GM12878 (cell line): Measurements from ENCODE around the gene ZNF692. TPM values are rescaled to one million over a fixed set of nuclear protein-coding genes. Genes with fewer than 3 reads are reported as not detected.
A peak's percentile ranks its signal among the peaks of the same experiment; 100 is the strongest.

Experiments used
- ATAC-seq: fragments of 200-7000 bp; cut with Tn5 transposase; 3 replicates; pipeline ENCODE4 v1.9.1; 2020; ENCODE audit warnings: mild to moderate bottlenecking, moderate library complexity
- BruUV-seq: library from RNA; stranded (reverse); fragments of 400-500 nt; replicated peaks from 2 replicates; lab custom pipeline; 2021; lab: Mats Ljungman, UMichigan
- CTCF ChIA-PET: fragments of 300-600 bp; sonication (Branson Sonifier 250); formaldehyde crosslinking; extraction: SDS; loops from one replicate; lab custom pipeline; 2021; ENCODE audit warnings: inconsistent platforms; lab: Yijun Ruan, JAX
- POLR2A ChIA-PET: fragments of 350-600 bp; formaldehyde crosslinking; extraction: SDS; loops from one replicate; lab custom pipeline; 2021; ENCODE audit warnings: inconsistent platforms; lab: Charles Lee
- RAD21 ChIA-PET: fragments of 300-600 bp; sonication (Branson Sonifier 250); formaldehyde crosslinking; loops from one replicate; lab custom pipeline; 2023; ENCODE audit warnings: antibody characterized with exemption; ENCODE audit not compliant: unreplicated experiment; lab: Charles Lee
- SMC1A ChIA-PET: fragments of 300-600 bp; sonication (Branson Sonifier 250); formaldehyde crosslinking; loops from one replicate; lab custom pipeline; 2023; ENCODE audit not compliant: unreplicated experiment, uncharacterized antibody; lab: Charles Lee
- DNase-seq: peaks from one replicate; pipeline ENCODE4 v3.0.0-alpha.2; 2011; ENCODE audit warnings: low read depth, low spot score
- FAIRE-seq: peaks from 3 replicates; lab custom pipeline; 2011; peaks lifted over from hg19 to GRCh38; lab: Jason Lieb, UNC
- H2AFZ ChIP-seq: 2 replicates; pipeline ENCODE4 v1.6.0; 2011; ENCODE audit warnings: low read depth, low read length, control low read depth; ENCODE audit not compliant: control insufficient read depth
- H3K27ac ChIP-seq: 2 replicates; pipeline ENCODE4 v1.5.1; 2011; ENCODE audit warnings: control low read depth; ENCODE audit not compliant: control insufficient read depth, insufficient read depth
- H3K27me3 ChIP-seq, 2 experiments: replicated peaks in 1 of 2; 2 replicates each; pipeline versions ENCODE4 v1.6.0 to v1.6.1; 2011; ENCODE audit warnings: low read length in 1 of 2; ENCODE audit not compliant: control insufficient read depth in 2 of 2, insufficient read depth in 2 of 2
- H3K36me3 ChIP-seq, 2 experiments: 2 replicates each; pipeline ENCODE4 v1.5.1; 2011; ENCODE audit warnings: low read length in 1 of 2; ENCODE audit not compliant: control insufficient read depth in 2 of 2, insufficient read depth in 2 of 2
- H3K4me1 ChIP-seq: 2 replicates; pipeline ENCODE4 v1.6.1; 2011; ENCODE audit warnings: mild to moderate bottlenecking, low read length, moderate library complexity, mixed read lengths; ENCODE audit not compliant: control insufficient read depth, insufficient read depth
- H3K4me2 ChIP-seq: 2 replicates; pipeline ENCODE4 v1.6.0; 2011; ENCODE audit warnings: control low read depth; ENCODE audit not compliant: control insufficient read depth, insufficient read depth
- H3K4me3 ChIP-seq: fragments of 200-600 bp; sonication (generic); 2 replicates; pipeline ENCODE4 v1.5.1; 2016
- H3K79me2 ChIP-seq: 2 replicates; pipeline ENCODE4 v1.6.0; 2011; ENCODE audit warnings: low read length; ENCODE audit not compliant: control insufficient read depth, insufficient read depth
- H3K9ac ChIP-seq: 2 replicates; pipeline ENCODE4 v1.8.0; 2011; ENCODE audit warnings: low read length, control low read depth, mixed read lengths; ENCODE audit not compliant: control insufficient read depth, insufficient read depth
- H3K9me3 ChIP-seq: replicated peaks from 3 replicates; pipeline ENCODE4 v1.5.1; 2011; ENCODE audit warnings: mild to moderate bottlenecking, low read length; ENCODE audit not compliant: control insufficient read depth, insufficient read depth
- H4K20me1 ChIP-seq: 2 replicates; pipeline ENCODE4 v1.6.0; 2011; ENCODE audit not compliant: control insufficient read depth, insufficient read depth
- BCL11A ChIP-seq: IDR thresholded peaks from 2 replicates; pipeline ENCODE4 v1.6.1; 2011; ENCODE audit warnings: low read depth, low read length
- CHD4 ChIP-seq: fragments of 200-600 bp; sonication (generic); IDR thresholded peaks from 2 replicates; pipeline ENCODE4 v1.6.1; 2016; ENCODE audit warnings: mild to moderate bottlenecking
- ELK1 ChIP-seq: IDR thresholded peaks from 2 replicates; pipeline ENCODE4 v1.6.1; 2012; ENCODE audit warnings: low read depth, low read length, improper control_type of control experiment
- FOXM1 ChIP-seq: IDR thresholded peaks from 2 replicates; pipeline ENCODE4 v1.6.1; 2012; ENCODE audit warnings: low read depth, mild to moderate bottlenecking, inconsistent platforms, low read length, moderate library complexity
- GABPA ChIP-seq: IDR thresholded peaks from 2 replicates; pipeline ENCODE4 v1.6.1; 2014; ENCODE audit warnings: antibody characterized with exemption, low read depth, mild to moderate bottlenecking, inconsistent platforms
- KAT2A ChIP-seq: conservative IDR thresholded peaks from 2 replicates; pipeline ENCODE4 v1.6.1; 2011; ENCODE audit warnings: low read depth, low read length; ENCODE audit not compliant: control insufficient read depth
- NFYB ChIP-seq: IDR thresholded peaks from 2 replicates; pipeline ENCODE4 v1.6.1; 2011; ENCODE audit warnings: low read depth, mild to moderate bottlenecking, low read length, improper control_type of control experiment, moderate library complexity; ENCODE audit not compliant: insufficient read depth
- NR2C1 ChIP-seq: fragments of 450-650 bp; IDR thresholded peaks from 2 replicates; pipeline ENCODE4 v1.6.1; 2017; ENCODE audit warnings: antibody characterized with exemption, mild to moderate bottlenecking, moderate library complexity
- NR2F1 ChIP-seq: fragments of 450-650 bp; conservative IDR thresholded peaks from 2 replicates; pipeline ENCODE4 v1.6.1; 2017; ENCODE audit warnings: mild to moderate bottlenecking
- RFX5 ChIP-seq: IDR thresholded peaks from 2 replicates; pipeline ENCODE4 v1.6.1; 2011; ENCODE audit warnings: low read depth, low read length, improper control_type of control experiment
- SMARCA5 ChIP-seq: fragments of 450-650 bp; IDR thresholded peaks from 2 replicates; pipeline ENCODE4 v1.6.1; 2017; ENCODE audit warnings: mild to moderate bottlenecking
- SMC3 ChIP-seq: IDR thresholded peaks from 2 replicates; pipeline ENCODE4 v1.6.1; 2011; ENCODE audit warnings: low read length, improper control_type of control experiment, borderline replicate concordance
- TBL1XR1 ChIP-seq: IDR thresholded peaks from 2 replicates; pipeline ENCODE4 v1.6.1; 2012; ENCODE audit warnings: low read depth, low read length, improper control_type of control experiment
- USF2 ChIP-seq: IDR thresholded peaks from 2 replicates; pipeline ENCODE4 v1.6.1; 2011; ENCODE audit warnings: low read depth, low read length, improper control_type of control experiment, borderline replicate concordance
- ZNF274 ChIP-seq: IDR thresholded peaks from one replicate; pipeline ENCODE4 v1.8.0; 2011; ENCODE audit not compliant: insufficient read length, insufficient read depth
- WGBS: methylation state at CpG from one replicate; pipeline ENCODE4 v1.1.6; 2016; ENCODE audit warnings: low lambda C conversion rate; ENCODE audit not compliant: insufficient replicate concordance, insufficient coverage; ENCODE audit errors: missing lambda C conversion rate; 5-methylcytosine and 5-hydroxymethylcytosine counted together
- in situ Hi-C: fragments of 300-500 bp; cut with MboI; formaldehyde crosslinking; loops from 9 replicates; pipeline ENCODE4 v1.14.3; 2018; ENCODE audit warnings: mixed read lengths
- intact Hi-C: fragments of 100-400 bp; cut with micrococcal nuclease; formaldehyde crosslinking; loops from one replicate; pipeline ENCODE4 v1.14.2; 2022; ENCODE audit not compliant: unreplicated experiment
- polyA plus RNA-seq, 11 experiments: library from polyadenylated mRNA; depleted of rRNA in 4 of 11; unstranded in 6 of 11; stranded (reverse) in 5 of 11; fragments of >200 nt; fragmentation: Nextera tagmentation in 4 of 11; fragmentation: Illumina TruSeq in 1 of 11; extraction: Ambion mirVana in 4 of 11; extraction: Trizol in 1 of 11; gene quantifications; 1 replicate in 1 of 11; 2 replicates in 10 of 11; pipeline versions ENCODE4 v1.2.1 to v1.2.3, GENCODE V29; 2011 to 2016; ENCODE audit warnings: inconsistent platforms in 2 of 11, missing spikeins in 2 of 11, low read depth in 1 of 11
- total RNA-seq, 4 experiments: library from RNA; depleted of rRNA in 3 of 4; stranded (reverse); fragments of >200 nt in 3 of 4; fragmentation: Illumina TruSeq in 1 of 4; extraction: Trizol in 1 of 4; gene quantifications; 2 replicates each; pipeline versions ENCODE4 v1.2.1 to v1.2.3, GENCODE V29; 2013 to 2021
- TF ChIP-seq, protein P1 (sequence below): fragments of 450-650 bp; IDR thresholded peaks from 2 replicates; pipeline ENCODE4 v1.6.1; 2016; ENCODE audit warnings: mild to moderate bottlenecking
- TF ChIP-seq, protein P2 (sequence below): fragments of 150-350 bp; IDR thresholded peaks from 2 replicates; pipeline ENCODE4 v1.6.1; 2016; ENCODE audit warnings: low read depth, low read length

The ZNF692 gene
- total and polyA plus RNA-seq, 10 of the 15 experiments (the other 5 are each of a cell fraction or from before 2014, with no cell fraction given), result 5.3 to 76.6 (median 36.9) TPM

DNA sequence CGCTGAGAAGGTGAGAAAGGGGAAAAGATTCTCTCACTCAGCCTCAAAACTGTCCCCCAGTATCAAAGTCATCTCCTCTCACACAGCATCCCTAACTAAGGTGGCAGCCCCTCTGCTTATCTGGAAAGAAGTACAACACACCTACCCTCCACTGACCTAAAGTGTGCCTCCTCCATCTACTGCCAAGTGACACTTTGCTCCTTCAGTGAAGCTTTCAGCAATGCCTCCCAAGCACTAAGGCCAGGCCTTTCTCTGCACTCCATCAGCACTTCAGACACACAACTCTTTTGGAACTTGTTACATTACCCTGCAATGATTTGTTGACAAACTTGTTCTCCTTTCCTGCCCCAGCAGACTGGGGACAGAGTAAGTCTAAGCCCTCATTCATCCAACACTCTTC is 34.6 kb downstream of the ZNF692 start:
- ChIA-PET POLR2A (interaction anchor here (5.2 kb wide), 1 partner anchor 14 kb away, joined by 83 read pairs; the partner anchor contains the start of gene ZNF672), RAD21 (no interaction called here), SMC1A (interaction anchor here (2.9 kb wide), 1 partner anchor 18 kb away, joined by 12 read pairs; no protein-coding TSS in a partner anchor), CTCF (interaction anchor here (1.9 to 5.2 kb wide), 2 partner anchors 13 to 17 kb away, joined by 6 to 79 read pairs; partner anchors contain the start of gene ZNF672)
- peaks cover 35% of the 10 kb centered on the region for H3K79me2 ChIP-seq
- no peak for DNase-seq
- peak overlapping the region; percentile 79; the same call in 1 of the 2 replicates for H3K4me3 ChIP-seq
- 100% methylated on average over 1 of the region's 1 CpG for WGBS
- no peaks in the 10 kb centered on the region for H3K27me3 ChIP-seq
- H3K4me1 ChIP-seq, result peaks cover 15% of the 10 kb centered on the region
- ATAC-seq, result no peak
- H2AFZ ChIP-seq, result no peak overlapping the region
- no peaks in the 10 kb centered on the region for H4K20me1 ChIP-seq
- H3K9me3 ChIP-seq, result no peaks in the 10 kb centered on the region
- peak overlapping the region; percentile 97 for H3K4me2 ChIP-seq
- H3K36me3 ChIP-seq, result peaks cover 2 to 15% of the 10 kb centered on the region in 2 experiments; a peak in 3 of 4 replicates
- H3K9ac ChIP-seq, result peak overlapping the region; percentile 81; the same call in 1 of the 2 replicates
- BruUV-seq, result no TSS peak
- FAIRE-seq, result no peak
- no peak overlapping the region for H3K27ac ChIP-seq
- in situ Hi-C loops (no loop called here), intact Hi-C loops (loop anchor here (5.0 kb wide), 1 partner anchor 582 kb away; no protein-coding TSS in a partner anchor)
- TF ChIP-seq KAT2A (no peak), ELK1 (no peak), TBL1XR1 (no peak), SMC3 (no peak), NR2F1 (no peak), FOXM1 (no peak), USF2 (no peak), NFYB (no peak), RFX5 (no peak), ZNF274 (no peak), CHD4 (no peak), BCL11A (no peak), SMARCA5 (no peak), NR2C1 (no peak), GABPA (no peak)
- TF ChIP-seq, protein P1, sequence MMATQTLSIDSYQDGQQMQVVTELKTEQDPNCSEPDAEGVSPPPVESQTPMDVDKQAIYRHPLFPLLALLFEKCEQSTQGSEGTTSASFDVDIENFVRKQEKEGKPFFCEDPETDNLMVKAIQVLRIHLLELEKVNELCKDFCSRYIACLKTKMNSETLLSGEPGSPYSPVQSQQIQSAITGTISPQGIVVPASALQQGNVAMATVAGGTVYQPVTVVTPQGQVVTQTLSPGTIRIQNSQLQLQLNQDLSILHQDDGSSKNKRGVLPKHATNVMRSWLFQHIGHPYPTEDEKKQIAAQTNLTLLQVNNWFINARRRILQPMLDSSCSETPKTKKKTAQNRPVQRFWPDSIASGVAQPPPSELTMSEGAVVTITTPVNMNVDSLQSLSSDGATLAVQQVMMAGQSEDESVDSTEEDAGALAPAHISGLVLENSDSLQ, result no peak
- TF ChIP-seq, protein P2, sequence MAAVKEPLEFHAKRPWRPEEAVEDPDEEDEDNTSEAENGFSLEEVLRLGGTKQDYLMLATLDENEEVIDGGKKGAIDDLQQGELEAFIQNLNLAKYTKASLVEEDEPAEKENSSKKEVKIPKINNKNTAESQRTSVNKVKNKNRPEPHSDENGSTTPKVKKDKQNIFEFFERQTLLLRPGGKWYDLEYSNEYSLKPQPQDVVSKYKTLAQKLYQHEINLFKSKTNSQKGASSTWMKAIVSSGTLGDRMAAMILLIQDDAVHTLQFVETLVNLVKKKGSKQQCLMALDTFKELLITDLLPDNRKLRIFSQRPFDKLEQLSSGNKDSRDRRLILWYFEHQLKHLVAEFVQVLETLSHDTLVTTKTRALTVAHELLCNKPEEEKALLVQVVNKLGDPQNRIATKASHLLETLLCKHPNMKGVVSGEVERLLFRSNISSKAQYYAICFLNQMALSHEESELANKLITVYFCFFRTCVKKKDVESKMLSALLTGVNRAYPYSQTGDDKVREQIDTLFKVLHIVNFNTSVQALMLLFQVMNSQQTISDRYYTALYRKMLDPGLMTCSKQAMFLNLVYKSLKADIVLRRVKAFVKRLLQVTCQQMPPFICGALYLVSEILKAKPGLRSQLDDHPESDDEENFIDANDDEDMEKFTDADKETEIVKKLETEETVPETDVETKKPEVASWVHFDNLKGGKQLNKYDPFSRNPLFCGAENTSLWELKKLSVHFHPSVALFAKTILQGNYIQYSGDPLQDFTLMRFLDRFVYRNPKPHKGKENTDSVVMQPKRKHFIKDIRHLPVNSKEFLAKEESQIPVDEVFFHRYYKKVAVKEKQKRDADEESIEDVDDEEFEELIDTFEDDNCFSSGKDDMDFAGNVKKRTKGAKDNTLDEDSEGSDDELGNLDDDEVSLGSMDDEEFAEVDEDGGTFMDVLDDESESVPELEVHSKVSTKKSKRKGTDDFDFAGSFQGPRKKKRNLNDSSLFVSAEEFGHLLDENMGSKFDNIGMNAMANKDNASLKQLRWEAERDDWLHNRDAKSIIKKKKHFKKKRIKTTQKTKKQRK, result no peak
